NCI-H1930 (cell line): ENCODE data around the gene MXI1.
"Not testable (repeated sequence)": the region's sequence is repeated elsewhere in the genome, so short reads cannot be mapped to it uniquely, and the experiment has no call there.

Experiments used
- DNase-seq, 2 experiments: peaks; one replicate each; lab custom pipeline; 2025; lab: John Stamatoyannopoulos, UW

MXI1 gene

GRCh38 chr10:110317866-110318850 is 110.8 kb downstream of the MXI1 start:
- no peak for DNase-seq

GRCh38 chr10:110321869-110322620 is 114.6 kb downstream of the MXI1 start:
- no peak for DNase-seq

- no peak for DNase-seq
These were observed 116.1 kb downstream of the MXI1 start for GRCh38 chr10:110323503-110323902.

GRCh38 chr10:110324201-110324804 is 116.9 kb downstream of the MXI1 start:
- DNase-seq: no peak

- no peak for DNase-seq
These were observed 117.4 kb downstream of the MXI1 start for GRCh38 chr10:110324805-110325280.

- DNase-seq: no peak
These were observed 119.1 kb downstream of the MXI1 start for GRCh38 chr10:110326351-110327032.

- no peak for DNase-seq
These were observed 120.0 kb downstream of the MXI1 start for GRCh38 chr10:110327262-110327914.

GRCh38 chr10:110330675-110331074 is 123.3 kb downstream of the MXI1 start:
- DNase-seq: no peak

GRCh38 chr10:110331226-110331795 is 123.9 kb downstream of the MXI1 start:
- DNase-seq: not testable (repeated sequence)

- DNase-seq: no peak
These were observed 126.8 kb downstream of the MXI1 start for GRCh38 chr10:110334061-110334656.

- DNase-seq: no peak
These were observed 128.1 kb downstream of the MXI1 start for GRCh38 chr10:110335314-110336064.

- no peak for DNase-seq
These were observed 128.8 kb downstream of the MXI1 start for GRCh38 chr10:110336111-110336721.
